GM18861 (cell line): ENCODE results near the gene EVI2B.
A peak's percentile ranks its signal among the peaks of the same experiment; 100 is the strongest.
"Not testable (repeated sequence)": the region's sequence is repeated elsewhere in the genome, so short reads cannot be mapped to it uniquely, and the experiment has no call there.

ENCODE experiments used
- ATAC-seq: cut with Tn5 transposase; IDR thresholded peaks from one replicate; pipeline ENCODE4 v1.9.1; 2021; ENCODE audit not compliant: unreplicated experiment

Gene EVI2B

GRCh38 chr17:31311526-31311925, 2.3 kb downstream of the EVI2B start:
- ATAC-seq: no peak

GRCh38 chr17:31310886-31311285, 3.0 kb downstream of the EVI2B start:
- no peak for ATAC-seq

DNA sequence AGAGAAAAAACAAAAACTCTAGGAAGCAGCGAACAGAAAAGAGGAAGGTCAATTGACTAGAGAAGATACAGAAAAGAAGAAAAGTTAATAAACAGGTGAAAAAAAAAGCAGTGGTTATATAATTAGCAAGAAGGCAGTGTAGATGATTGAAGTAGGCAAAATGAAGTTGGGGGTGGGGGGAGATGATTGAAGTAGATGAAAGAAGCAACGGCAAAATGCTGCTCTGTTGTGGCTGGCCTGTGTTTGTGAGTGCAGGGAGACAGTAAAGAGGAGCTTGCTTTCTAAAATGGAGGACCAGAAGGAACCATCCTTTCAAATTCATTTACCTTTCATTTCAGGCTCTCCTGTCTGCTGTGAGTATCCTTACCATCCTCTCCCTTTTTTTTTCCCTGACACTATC, 3.6 kb downstream of the EVI2B start:
- ATAC-seq: no peak

DNA sequence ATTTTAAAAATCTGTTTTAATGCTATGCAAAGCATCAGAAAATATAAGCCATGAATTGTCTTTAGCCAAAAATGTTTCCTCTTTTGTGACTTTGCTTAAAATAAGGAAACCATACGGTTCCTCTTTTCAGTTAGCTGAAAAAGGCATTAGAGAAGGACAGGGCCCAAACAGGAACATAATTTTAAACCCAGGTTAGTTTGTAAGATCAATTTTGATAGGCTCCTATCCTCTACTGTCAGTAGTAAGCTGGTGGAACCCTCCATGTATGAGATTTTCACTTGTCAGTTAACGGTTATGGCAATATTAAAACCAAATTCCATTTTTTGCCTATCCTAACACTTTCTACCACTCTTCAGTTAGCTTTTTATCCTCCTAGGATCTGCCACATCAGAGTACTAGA, 4.3 kb downstream of the EVI2B start:
- ATAC-seq: peak; percentile 36

GRCh38 chr17:31308372-31309334, 5.2 kb downstream of the EVI2B start:
- ATAC-seq: no peak

DNA sequence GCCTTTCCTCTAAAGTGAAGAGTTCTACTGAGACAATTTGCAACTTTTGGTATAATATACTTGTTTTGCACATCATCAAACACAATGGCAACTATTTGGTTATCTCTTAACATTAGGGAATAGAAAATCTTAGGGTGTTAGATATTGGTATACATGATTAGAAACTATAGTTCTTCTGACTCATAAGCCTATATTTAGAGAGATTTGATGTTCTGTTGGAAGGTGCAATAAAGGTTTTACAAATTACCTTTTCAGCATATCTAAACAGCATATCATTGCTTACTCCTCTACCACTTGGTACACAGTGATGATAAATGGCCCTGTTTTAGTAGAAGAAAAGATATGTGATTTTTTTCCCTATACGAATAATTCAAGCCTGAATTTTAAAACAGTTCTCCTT, 6.2 kb downstream of the EVI2B start:
- no peak for ATAC-seq

GRCh38 chr17:31299624-31300023, 14.2 kb downstream of the EVI2B start:
- ATAC-seq: no peak

GRCh38 chr17:31297090-31297489, 16.8 kb downstream of the EVI2B start, which contains the start of gene OMG:
Gene OMG (minus strand): TSS chr17:31297239. CDS start chr17:31296331, 908 bp downstream.
- ATAC-seq: no peak

GRCh38 chr17:31296142-31296541, 17.7 kb downstream of the EVI2B start:
- no peak for ATAC-seq

DNA sequence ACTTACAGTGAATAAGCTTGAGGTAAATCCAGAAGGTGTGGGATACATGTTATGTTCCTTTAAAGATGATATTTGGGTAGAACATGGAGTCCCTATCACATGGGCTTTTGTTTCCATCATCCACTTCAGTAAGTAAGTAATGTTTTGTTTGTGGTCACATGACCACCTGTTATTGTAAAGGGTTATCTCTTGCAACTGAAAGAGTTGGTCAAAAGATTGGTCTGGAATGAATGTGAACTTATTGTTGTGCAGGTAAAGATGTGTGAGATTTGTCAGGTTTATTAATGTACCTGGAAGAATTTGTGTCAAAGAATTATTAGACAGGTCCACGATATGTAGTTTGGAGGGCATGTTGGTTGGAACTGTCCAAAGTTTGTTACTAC, 18.4 kb downstream of the EVI2B start:
- ATAC-seq: no peak

- ATAC-seq: no peak
These were observed 18.9 kb downstream of the EVI2B start for GRCh38 chr17:31294820-31295488.

DNA sequence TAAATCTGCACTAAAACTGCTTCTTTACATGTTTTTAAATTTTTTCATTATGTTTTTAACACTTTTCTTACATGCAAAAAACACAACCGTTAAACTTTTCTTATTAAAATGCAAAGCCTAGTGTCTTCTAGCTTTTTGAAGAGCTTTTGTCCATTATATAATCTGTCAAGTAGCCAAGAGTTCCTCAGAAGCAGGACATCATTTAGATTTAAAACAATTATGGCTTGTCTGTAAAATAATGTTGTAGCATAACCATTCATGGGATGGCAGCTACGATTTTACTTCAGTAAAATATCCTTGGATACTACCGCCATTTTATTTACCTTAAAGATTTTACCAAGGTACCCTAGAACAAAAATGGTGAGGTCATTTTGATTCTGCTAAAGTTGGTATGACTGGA, 19.6 kb downstream of the EVI2B start:
- no peak for ATAC-seq

GRCh38 chr17:31293581-31293980, 20.3 kb downstream of the EVI2B start:
- no peak for ATAC-seq

DNA sequence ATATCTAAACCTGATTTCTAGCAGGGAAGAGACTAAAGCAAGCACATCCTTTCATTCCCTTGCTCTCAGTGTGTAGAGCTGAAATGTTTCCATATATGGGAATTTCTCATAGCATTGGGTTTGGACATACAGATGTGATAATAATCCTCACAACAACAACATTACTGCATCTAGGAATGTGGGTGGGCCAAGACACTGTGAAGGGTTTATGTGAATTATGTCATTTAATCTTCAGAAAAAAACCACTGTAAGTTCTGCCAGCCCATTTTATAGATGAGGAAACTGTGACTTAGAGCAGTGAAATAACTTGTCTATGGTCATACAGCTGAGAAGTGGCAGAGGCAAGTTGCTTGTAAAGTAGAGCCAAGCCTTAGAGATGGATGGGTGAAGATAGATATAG, 22.0 kb downstream of the EVI2B start:
- ATAC-seq: no peak

DNA sequence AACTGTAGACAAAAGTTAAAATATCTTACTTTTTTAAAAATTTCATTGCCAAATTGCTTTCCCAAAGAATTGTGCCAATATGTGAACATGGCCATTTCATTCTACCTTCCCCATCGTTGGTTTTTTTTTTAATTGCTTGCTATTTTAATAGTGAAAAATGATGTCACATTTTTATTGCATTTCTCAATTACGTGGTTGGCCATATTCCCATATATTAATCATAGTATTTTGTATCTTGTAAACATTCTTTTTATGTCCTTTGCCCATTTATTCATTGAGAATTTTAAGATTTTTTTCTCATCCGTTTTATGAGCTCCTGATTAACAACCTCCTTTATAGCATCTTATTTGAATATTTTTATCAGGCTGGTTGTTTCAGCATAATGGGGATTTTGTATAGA, 24.1 kb downstream of the EVI2B start:
- ATAC-seq: no peak

DNA sequence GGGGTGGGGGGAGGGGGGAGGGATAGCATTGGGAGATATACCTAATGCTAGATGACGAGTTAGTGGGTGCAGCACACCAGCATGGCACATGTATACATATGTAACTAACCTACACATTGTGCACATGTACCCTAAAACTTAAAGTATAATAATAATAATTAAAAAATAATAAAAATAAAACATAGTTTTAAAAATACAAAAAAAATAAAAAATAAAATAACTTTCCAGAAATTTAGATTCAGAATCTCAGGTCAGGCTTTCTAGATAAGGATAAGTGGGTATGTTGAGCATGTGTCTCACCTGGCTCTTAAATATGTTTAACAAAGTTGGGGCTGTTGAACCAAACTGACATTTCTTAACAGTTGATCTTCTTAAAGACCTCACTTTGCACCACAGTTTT, 25.9 kb downstream of the EVI2B start:
- not testable (repeated sequence) for ATAC-seq

GRCh38 chr17:31286587-31286986, 27.3 kb downstream of the EVI2B start:
- ATAC-seq: no peak

DNA sequence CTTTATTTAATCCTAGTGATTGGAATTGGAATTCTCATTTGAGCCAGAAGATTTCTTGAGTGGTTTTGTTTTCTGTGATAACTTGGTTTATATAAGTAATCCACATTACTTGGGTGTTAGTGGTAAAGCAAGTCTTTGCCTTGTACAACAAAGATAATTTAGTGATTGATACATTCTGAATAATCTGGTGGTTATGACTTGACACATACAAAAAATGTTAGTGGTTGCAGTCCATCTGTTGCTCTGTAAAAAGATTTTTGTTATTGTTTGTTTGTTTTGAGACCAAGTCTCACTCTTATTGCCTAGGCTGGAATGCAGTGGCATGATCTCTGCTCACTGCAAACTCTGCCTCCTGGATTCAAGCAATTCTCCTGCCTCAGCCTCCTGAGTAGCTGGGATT, 30.0 kb downstream of the EVI2B start:
- no peak for ATAC-seq

GRCh38 chr17:31281061-31281460, 32.8 kb downstream of the EVI2B start:
- no peak for ATAC-seq

DNA sequence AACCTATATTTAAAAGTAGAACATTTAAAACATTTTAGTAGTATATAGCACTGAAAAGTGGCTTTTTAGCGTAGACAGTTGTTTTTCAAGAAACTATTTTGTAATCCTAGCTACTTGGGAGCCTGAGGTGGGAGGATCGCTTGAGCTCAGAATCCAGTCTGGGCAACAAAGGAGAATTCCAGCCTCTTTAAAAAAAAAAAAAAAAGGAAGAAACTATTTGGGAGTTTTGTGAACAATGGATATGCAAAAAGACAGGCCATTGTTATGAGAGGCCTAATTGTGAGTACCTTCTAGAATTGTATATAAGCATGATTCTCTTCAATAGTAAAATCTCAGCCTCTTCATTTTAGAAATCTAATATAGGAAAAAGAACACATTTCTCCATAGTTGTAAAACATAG, 34.5 kb downstream of the EVI2B start:
- ATAC-seq: no peak

- ATAC-seq: no peak
These were observed 38.7 kb downstream of the EVI2B start for GRCh38 chr17:31275116-31275515.

GRCh38 chr17:31274252-31274651, 39.6 kb downstream of the EVI2B start:
- no peak for ATAC-seq
